Chondrocyte (in vitro differentiated cells): ENCODE results near the gene PPM1M. TPM values are rescaled to one million over a fixed set of nuclear protein-coding genes. Genes with fewer than 3 reads are reported as not detected.

Experiments
- DNase-seq: peaks from one replicate; pipeline ENCODE4 v3.0.0; 2021; ENCODE audit warnings: mixed read lengths, low spot score
- H3K27ac Mint-ChIP-seq: one replicate; pipeline ENCODE4 v1.8.0; 2021; ENCODE audit warnings: mild to moderate bottlenecking, moderate library complexity, mixed read lengths; ENCODE audit not compliant: unreplicated experiment
- H3K27me3 Mint-ChIP-seq: 2 replicates; pipeline ENCODE4 v1.8.0; 2021; ENCODE audit warnings: low read depth, mixed read lengths
- H3K36me3 Mint-ChIP-seq: 2 replicates; pipeline ENCODE4 v1.8.0; 2021; ENCODE audit warnings: low read depth, mixed read lengths
- H3K4me1 Mint-ChIP-seq: 2 replicates; pipeline ENCODE4 v1.8.0; 2021; ENCODE audit warnings: low read depth, mild to moderate bottlenecking, mixed read lengths
- H3K4me3 Mint-ChIP-seq: one replicate; pipeline ENCODE4 v1.8.0; 2021; ENCODE audit warnings: mild to moderate bottlenecking, moderate library complexity, mixed read lengths; ENCODE audit not compliant: unreplicated experiment
- H3K9me3 Mint-ChIP-seq: 2 replicates; pipeline ENCODE4 v1.8.0; 2021; ENCODE audit warnings: low read depth, mixed read lengths
- total RNA-seq: library from RNA; stranded (reverse); gene quantifications from 3 replicates; pipeline ENCODE4 v1.2.1, GENCODE V29; 2021
- TF ChIP-seq, protein P1 (sequence below): fragments of 200-600 bp; sonication (generic); IDR thresholded peaks from 2 replicates; pipeline ENCODE4 v1.5.0; 2021; ENCODE audit warnings: antibody characterized with exemption, mild to moderate bottlenecking, moderate library complexity

PPM1M gene
- total RNA-seq, 1 donor from 2014 or later: 20.1 TPM

DNA sequence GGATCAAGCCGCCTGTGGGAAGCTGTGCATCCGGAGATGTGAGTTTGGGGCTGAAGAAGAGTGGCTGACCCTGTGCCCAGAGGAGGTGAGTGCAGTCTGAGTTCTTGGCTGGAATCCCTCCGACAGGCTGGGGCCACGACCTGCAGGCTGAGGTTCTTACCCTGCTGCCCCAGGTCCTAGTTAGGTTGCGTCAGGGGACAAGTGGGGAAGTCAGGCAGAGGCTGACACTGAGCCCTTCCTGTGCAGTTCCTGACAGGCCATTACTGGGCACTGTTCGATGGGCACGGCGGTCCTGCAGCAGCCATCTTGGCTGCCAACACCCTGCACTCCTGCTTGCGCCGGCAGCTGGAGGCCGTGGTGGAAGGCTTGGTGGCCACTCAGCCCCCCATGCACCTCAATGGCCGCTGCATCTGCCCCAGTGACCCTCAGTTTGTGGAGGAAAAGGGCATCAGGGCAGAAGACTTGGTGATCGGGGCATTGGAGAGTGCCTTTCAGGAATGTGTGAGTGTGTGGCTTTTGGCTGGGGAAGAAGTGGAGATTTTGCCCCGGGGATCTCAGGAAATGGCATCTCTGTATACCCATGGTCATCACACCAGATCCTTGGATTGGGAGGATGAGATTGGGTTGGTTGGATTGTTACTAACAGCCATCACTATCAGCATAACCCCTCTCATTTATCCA lies 1.3 kb downstream of the PPM1M start:
- peaks cover 2% of the 10 kb centered on the region for H3K36me3 Mint-ChIP-seq
- H3K4me1 Mint-ChIP-seq: peaks cover 37% of the 10 kb centered on the region
- peak; percentile 81 for DNase-seq
- TF ChIP-seq, protein P1, sequence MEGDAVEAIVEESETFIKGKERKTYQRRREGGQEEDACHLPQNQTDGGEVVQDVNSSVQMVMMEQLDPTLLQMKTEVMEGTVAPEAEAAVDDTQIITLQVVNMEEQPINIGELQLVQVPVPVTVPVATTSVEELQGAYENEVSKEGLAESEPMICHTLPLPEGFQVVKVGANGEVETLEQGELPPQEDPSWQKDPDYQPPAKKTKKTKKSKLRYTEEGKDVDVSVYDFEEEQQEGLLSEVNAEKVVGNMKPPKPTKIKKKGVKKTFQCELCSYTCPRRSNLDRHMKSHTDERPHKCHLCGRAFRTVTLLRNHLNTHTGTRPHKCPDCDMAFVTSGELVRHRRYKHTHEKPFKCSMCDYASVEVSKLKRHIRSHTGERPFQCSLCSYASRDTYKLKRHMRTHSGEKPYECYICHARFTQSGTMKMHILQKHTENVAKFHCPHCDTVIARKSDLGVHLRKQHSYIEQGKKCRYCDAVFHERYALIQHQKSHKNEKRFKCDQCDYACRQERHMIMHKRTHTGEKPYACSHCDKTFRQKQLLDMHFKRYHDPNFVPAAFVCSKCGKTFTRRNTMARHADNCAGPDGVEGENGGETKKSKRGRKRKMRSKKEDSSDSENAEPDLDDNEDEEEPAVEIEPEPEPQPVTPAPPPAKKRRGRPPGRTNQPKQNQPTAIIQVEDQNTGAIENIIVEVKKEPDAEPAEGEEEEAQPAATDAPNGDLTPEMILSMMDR: no peak
- H3K4me3 Mint-ChIP-seq: peak overlapping the region; percentile 73
- H3K9me3 Mint-ChIP-seq: peaks cover 3% of the 10 kb centered on the region
- no peaks in the 10 kb centered on the region for H3K27me3 Mint-ChIP-seq
- H3K27ac Mint-ChIP-seq: peak overlapping the region; percentile 77

DNA sequence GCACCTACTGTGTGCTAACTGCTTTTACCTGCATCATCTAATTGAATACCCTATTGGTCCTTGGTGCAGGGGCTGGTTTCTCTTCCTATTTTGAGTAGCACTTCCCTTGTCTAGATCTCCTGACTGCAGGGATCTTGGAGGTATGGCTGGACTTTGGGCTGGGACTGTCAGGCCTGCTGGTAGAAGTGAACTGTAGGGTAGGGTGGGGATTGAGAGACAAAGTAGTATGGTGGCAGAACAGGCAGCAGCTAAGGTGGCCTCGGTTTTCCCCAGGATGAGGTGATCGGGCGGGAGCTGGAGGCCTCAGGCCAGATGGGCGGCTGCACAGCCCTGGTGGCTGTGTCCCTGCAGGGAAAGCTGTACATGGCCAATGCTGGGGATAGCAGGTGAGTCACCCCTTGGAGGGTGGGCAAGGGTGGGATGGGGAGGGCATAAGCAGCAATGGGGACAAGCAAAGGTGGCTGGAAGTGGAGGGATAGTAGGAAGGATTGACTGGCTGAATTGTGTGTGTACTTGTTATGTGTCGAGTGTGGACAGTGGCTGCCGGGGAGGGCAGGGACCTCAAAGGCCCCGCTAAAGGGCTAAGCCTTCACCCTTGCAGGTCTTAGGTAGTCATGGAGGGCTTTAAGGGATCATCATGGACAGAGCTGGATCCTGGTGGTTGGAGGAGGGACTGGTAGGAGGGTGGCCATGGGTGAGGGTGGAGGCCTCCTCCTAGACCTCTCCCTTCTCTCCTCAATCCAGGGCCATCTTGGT lies 2.0 kb downstream of the PPM1M start:
- peaks cover 4% of the 10 kb centered on the region for H3K36me3 Mint-ChIP-seq
- H3K27me3 Mint-ChIP-seq: no peaks in the 10 kb centered on the region
- H3K4me3 Mint-ChIP-seq: no peak overlapping the region
- peak; percentile 43 for DNase-seq
- H3K4me1 Mint-ChIP-seq: peaks cover 37% of the 10 kb centered on the region
- no peak overlapping the region for H3K27ac Mint-ChIP-seq
- TF ChIP-seq, protein P1: no peak
- H3K9me3 Mint-ChIP-seq: peaks cover 3% of the 10 kb centered on the region

DNA sequence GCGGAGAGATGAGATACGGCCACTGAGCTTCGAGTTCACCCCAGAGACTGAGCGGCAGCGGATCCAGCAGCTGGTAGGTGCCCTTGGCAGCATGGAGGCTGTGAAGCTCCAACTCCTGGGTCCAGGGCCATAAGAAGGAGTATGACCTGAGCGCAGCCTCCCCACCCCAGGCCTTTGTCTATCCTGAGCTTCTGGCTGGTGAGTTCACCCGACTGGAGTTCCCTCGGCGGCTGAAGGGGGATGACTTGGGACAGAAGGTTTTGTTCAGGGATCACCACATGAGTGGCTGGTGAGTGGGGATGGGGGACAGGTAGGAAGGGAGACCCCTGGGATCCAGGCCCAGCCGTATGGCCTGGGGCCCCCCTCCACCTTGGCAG lies 2.6 kb downstream of the PPM1M start:
- H3K4me3 Mint-ChIP-seq: no peak overlapping the region

DNA sequence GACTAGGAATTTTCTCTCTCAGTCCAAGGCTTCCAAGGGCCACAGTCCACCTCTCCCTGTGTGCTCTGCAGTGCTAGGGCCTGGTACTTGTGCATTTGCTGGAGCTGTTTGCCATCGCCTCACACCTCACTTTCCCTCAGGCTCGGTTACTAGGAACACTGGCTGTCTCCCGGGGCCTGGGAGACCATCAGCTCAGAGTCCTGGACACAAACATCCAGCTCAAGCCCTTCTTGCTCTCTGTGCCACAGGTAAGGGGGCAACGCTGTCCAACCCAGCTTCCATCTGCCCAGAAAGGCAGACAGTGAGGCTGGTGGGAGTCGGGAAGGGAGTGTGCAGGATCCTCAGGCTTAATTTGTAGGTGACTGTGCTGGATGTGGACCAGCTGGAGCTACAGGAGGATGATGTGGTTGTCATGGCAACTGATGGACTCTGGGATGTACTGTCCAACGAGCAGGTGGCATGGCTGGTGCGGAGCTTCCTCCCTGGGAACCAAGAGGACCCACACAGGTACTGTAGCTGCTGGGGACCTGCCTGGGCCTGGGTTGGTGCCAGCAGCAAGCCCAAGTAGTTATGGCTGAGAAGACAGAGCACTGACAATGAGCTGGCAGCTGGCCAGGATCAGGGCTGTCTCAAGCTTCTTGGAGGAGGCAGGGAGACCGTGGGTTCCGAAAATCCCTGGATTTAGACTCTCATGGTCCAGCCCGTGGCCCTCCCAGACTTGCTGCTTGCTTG lies 3.4 kb downstream of the PPM1M start:
- H3K4me3 Mint-ChIP-seq: no peak overlapping the region
- no peaks in the 10 kb centered on the region for H3K9me3 Mint-ChIP-seq
- H3K27ac Mint-ChIP-seq: peak overlapping the region; percentile 36
- peaks cover 11% of the 10 kb centered on the region for H3K36me3 Mint-ChIP-seq
- peak; percentile 95 for DNase-seq
- TF ChIP-seq, protein P1: no peak
- H3K27me3 Mint-ChIP-seq: no peaks in the 10 kb centered on the region
- peaks cover 33% of the 10 kb centered on the region for H3K4me1 Mint-ChIP-seq

More for the DNA sequence above, 2.6 kb downstream of the PPM1M start:
- TF ChIP-seq, protein P1: no peak
- peaks cover 6% of the 10 kb centered on the region for H3K36me3 Mint-ChIP-seq
- H3K27me3 Mint-ChIP-seq: no peaks in the 10 kb centered on the region
- DNase-seq: peak; percentile 60
- H3K27ac Mint-ChIP-seq: no peak overlapping the region
- peaks cover 37% of the 10 kb centered on the region for H3K4me1 Mint-ChIP-seq
- peaks cover 3% of the 10 kb centered on the region for H3K9me3 Mint-ChIP-seq

DNA sequence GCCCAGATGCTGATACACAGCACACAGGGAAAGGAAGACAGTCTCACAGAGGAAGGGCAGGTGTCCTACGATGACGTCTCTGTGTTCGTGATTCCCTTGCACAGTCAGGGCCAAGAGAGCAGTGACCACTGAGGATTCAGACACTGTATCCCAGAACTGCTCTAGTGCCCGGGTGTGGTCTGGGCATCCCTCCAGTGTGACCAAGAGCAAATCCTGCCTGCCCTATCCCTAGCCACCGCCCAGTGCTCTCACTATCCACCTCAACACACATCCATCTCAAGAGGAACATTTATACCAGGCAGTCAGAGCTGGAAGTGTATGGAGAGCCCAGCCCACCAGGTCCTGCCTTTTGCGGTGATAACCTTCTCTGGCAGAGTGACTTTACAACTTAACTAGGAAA lies 4.1 kb downstream of the PPM1M start:
- Mint-ChIP-seq H3K36me3 (peaks cover 11% of the 10 kb centered on the region), H3K4me1 (peaks cover 26% of the 10 kb centered on the region), H3K4me3 (no peak overlapping the region), H3K27ac (peak overlapping the region; percentile 11), H3K27me3 (no peaks in the 10 kb centered on the region), H3K9me3 (no peaks in the 10 kb centered on the region)
- DNase-seq: peak; percentile 59
- TF ChIP-seq, protein P1: no peak
